IPS-NIHi11 (cell line): ENCODE results near the gene NAA25.
A peak's percentile ranks its signal among the peaks of the same experiment; 100 is the strongest.
"Not testable (repeated sequence)": the region's sequence is repeated elsewhere in the genome, so short reads cannot be mapped to it uniquely, and the experiment has no call there.

Source experiments
- DNase-seq: peaks from one replicate; pipeline ENCODE4 v3.0.0; 2012; ENCODE audit warnings: mixed read lengths, low spot score

NAA25 gene

GRCh38 chr12:112061137-112061536, 47.4 kb downstream of the NAA25 start:
- DNase-seq: no peak

- DNase-seq: no peak
Measured at GRCh38 chr12:112049351-112049750, 59.2 kb downstream of the NAA25 start.

- no peak for DNase-seq
Measured at GRCh38 chr12:112046003-112046402, 62.6 kb downstream of the NAA25 start.

GRCh38 chr12:112036614-112037013, 72.0 kb downstream of the NAA25 start:
- not testable (repeated sequence) for DNase-seq

- DNase-seq: no peak
Measured at GRCh38 chr12:112035219-112035785, 73.3 kb downstream of the NAA25 start.

- DNase-seq: no peak
Measured at GRCh38 chr12:112032292-112032691, 76.3 kb downstream of the NAA25 start.

- DNase-seq: no peak
Measured at GRCh38 chr12:112031472-112031871, 77.1 kb downstream of the NAA25 start.

- no peak for DNase-seq
Measured at GRCh38 chr12:112029301-112029700, 79.3 kb downstream of the NAA25 start.

GRCh38 chr12:112025808-112026375, 82.7 kb downstream of the NAA25 start:
- DNase-seq: no peak

GRCh38 chr12:112023759-112024396, 84.7 kb downstream of the NAA25 start:
- peak; percentile 46 for DNase-seq

- DNase-seq: no peak
Measured at GRCh38 chr12:112022241-112023016, 86.2 kb downstream of the NAA25 start.

GRCh38 chr12:112020947-112021457, 87.6 kb downstream of the NAA25 start:
- no peak for DNase-seq

GRCh38 chr12:112018571-112019237, 89.9 kb downstream of the NAA25 start:
- DNase-seq: no peak

- DNase-seq: no peak
Measured at GRCh38 chr12:112017041-112017440, 91.5 kb downstream of the NAA25 start.

GRCh38 chr12:112015938-112016337, 92.6 kb downstream of the NAA25 start:
- DNase-seq: no peak

GRCh38 chr12:112013601-112014402, 94.8 kb downstream of the NAA25 start:
- peak; percentile 60 for DNase-seq

GRCh38 chr12:112012775-112013600, 95.6 kb downstream of the NAA25 start, which contains the start of the genes ERP29 and TMEM116:
Gene ERP29 (plus strand): TSS chr12:112013426. CDS start chr12:112013466, 40 bp downstream.
Gene TMEM116 (minus strand): TSS chr12:112013165. CDS start chr12:112005270, 7,895 bp downstream.
- DNase-seq: peak; percentile 100

- DNase-seq: no peak
Measured at GRCh38 chr12:112011685-112012084, 96.9 kb downstream of the NAA25 start.

- DNase-seq: no peak
Measured at GRCh38 chr12:112010415-112011344, 97.9 kb downstream of the NAA25 start.
